ENCODE data around the gene SNRPB2. TPM values are rescaled to one million over a fixed set of nuclear protein-coding genes. Genes with fewer than 3 reads are reported as not detected.

The SNRPB2 gene
- total RNA-seq, 1 donor from 2014 or later: 67.2 TPM

- no peaks in the 10 kb centered on the region for H3K27me3 Mint-ChIP-seq
- no peak overlapping the region for H3K4me3 Mint-ChIP-seq (ENCODE audit: low read depth)
- peak; percentile 34 for TF ChIP-seq CTCF (IDR thresholded peaks at IDR 0.05; ENCODE audit: unreplicated experiment)
- no peak for DNase-seq (ENCODE audit: low spot score, unreplicated experiment)
- H3K9me3 Mint-ChIP-seq (ENCODE audit: low read depth): peaks cover 5% of the 10 kb centered on the region
- H3K27ac Mint-ChIP-seq: no peak overlapping the region
- no peaks in the 10 kb centered on the region for H3K4me1 Mint-ChIP-seq (ENCODE audit: low read depth)
- H3K36me3 Mint-ChIP-seq (ENCODE audit: insufficient read depth): no peaks in the 10 kb centered on the region
Measured at GRCh38 chr20:16701296-16701695, 28.5 kb upstream of the SNRPB2 start.

- no peak overlapping the region for H3K4me3 Mint-ChIP-seq (ENCODE audit: low read depth)
- H3K9me3 Mint-ChIP-seq (ENCODE audit: low read depth): peaks cover 12% of the 10 kb centered on the region
- TF ChIP-seq CTCF (IDR thresholded peaks at IDR 0.05; ENCODE audit: unreplicated experiment): no peak
- H3K36me3 Mint-ChIP-seq (ENCODE audit: insufficient read depth): no peaks in the 10 kb centered on the region
- DNase-seq (ENCODE audit: low spot score, unreplicated experiment): no peak
- H3K4me1 Mint-ChIP-seq (ENCODE audit: low read depth): no peaks in the 10 kb centered on the region
- H3K27ac Mint-ChIP-seq: no peak overlapping the region
- peaks cover 5% of the 10 kb centered on the region for H3K27me3 Mint-ChIP-seq
Measured at GRCh38 chr20:16703570-16703969, 26.3 kb upstream of the SNRPB2 start.

GRCh38 chr20:16707674-16708073 is 22.2 kb upstream of the SNRPB2 start:
- peaks cover 12% of the 10 kb centered on the region for H3K9me3 Mint-ChIP-seq (ENCODE audit: low read depth)
- H3K4me1 Mint-ChIP-seq (ENCODE audit: low read depth): no peaks in the 10 kb centered on the region
- no peak for DNase-seq (ENCODE audit: low spot score, unreplicated experiment)
- H3K4me3 Mint-ChIP-seq (ENCODE audit: low read depth): no peak overlapping the region
- no peak overlapping the region for H3K27ac Mint-ChIP-seq
- peaks cover 12% of the 10 kb centered on the region for H3K27me3 Mint-ChIP-seq
- no peaks in the 10 kb centered on the region for H3K36me3 Mint-ChIP-seq (ENCODE audit: insufficient read depth)
- no peak for TF ChIP-seq CTCF (IDR thresholded peaks at IDR 0.05; ENCODE audit: unreplicated experiment)

GRCh38 chr20:16708602-16709001 is 21.2 kb upstream of the SNRPB2 start:
- Mint-ChIP-seq H3K4me3 (ENCODE audit: low read depth) (no peak overlapping the region), H3K4me1 (ENCODE audit: low read depth) (no peaks in the 10 kb centered on the region), H3K9me3 (ENCODE audit: low read depth) (peaks cover 12% of the 10 kb centered on the region), H3K36me3 (ENCODE audit: insufficient read depth) (no peaks in the 10 kb centered on the region), H3K27ac (no peak overlapping the region), H3K27me3 (peaks cover 12% of the 10 kb centered on the region)
- TF ChIP-seq CTCF (IDR thresholded peaks at IDR 0.05; ENCODE audit: unreplicated experiment): no peak
- no peak for DNase-seq (ENCODE audit: low spot score, unreplicated experiment)

- H3K4me1 Mint-ChIP-seq (ENCODE audit: low read depth): no peaks in the 10 kb centered on the region
- peaks cover 12% of the 10 kb centered on the region for H3K27me3 Mint-ChIP-seq
- no peak overlapping the region for H3K27ac Mint-ChIP-seq
- DNase-seq (ENCODE audit: low spot score, unreplicated experiment): no peak
- H3K4me3 Mint-ChIP-seq (ENCODE audit: low read depth): no peak overlapping the region
- no peak for TF ChIP-seq CTCF (IDR thresholded peaks at IDR 0.05; ENCODE audit: unreplicated experiment)
- H3K36me3 Mint-ChIP-seq (ENCODE audit: insufficient read depth): no peaks in the 10 kb centered on the region
- peaks cover 12% of the 10 kb centered on the region for H3K9me3 Mint-ChIP-seq (ENCODE audit: low read depth)
Measured at GRCh38 chr20:16709017-16709416, 20.8 kb upstream of the SNRPB2 start.

All from progenitor cell of endocrine pancreas (in vitro differentiated cells).